ENCODE data around the gene PTPN3. TPM values are rescaled to one million over a fixed set of nuclear protein-coding genes. Genes with fewer than 3 reads are reported as not detected.

PTPN3 gene
- total and polyA plus RNA-seq, 2 experiments from 2014 or later, result 1.4 to 2.6 TPM

DNA sequence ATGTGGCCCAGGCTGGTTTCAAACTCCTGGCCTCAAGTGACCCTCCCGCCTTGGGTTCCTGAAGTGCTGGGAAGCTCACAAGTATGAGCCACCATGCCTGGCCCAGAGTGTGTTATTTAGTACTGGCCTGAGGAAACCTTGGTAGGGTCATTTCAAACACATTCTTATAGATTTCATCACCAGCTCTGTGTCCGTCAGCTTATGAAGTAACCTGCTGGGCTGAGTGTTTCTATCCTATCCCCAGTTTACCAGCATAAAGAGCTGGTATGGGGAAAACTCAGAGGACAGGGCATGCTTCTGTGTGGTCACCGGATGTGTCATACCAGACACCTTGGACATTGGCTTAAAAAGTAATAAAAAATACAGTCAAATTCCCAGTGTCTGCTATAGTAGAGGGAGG, 45.3 kb downstream of the PTPN3 start:
- no peak for DNase-seq (ENCODE audit: low spot score)
- no peak overlapping the region for H2AFZ ChIP-seq
- no peaks in the 10 kb centered on the region for H4K20me1 ChIP-seq (replicated peaks; ENCODE audit: insufficient read depth)
- TF ChIP-seq ZNF331 (CRISPR knock-in tag; IDR thresholded peaks at IDR 0.05; ENCODE audit: low read depth), result no peak
- TF ChIP-seq, protein P1, sequence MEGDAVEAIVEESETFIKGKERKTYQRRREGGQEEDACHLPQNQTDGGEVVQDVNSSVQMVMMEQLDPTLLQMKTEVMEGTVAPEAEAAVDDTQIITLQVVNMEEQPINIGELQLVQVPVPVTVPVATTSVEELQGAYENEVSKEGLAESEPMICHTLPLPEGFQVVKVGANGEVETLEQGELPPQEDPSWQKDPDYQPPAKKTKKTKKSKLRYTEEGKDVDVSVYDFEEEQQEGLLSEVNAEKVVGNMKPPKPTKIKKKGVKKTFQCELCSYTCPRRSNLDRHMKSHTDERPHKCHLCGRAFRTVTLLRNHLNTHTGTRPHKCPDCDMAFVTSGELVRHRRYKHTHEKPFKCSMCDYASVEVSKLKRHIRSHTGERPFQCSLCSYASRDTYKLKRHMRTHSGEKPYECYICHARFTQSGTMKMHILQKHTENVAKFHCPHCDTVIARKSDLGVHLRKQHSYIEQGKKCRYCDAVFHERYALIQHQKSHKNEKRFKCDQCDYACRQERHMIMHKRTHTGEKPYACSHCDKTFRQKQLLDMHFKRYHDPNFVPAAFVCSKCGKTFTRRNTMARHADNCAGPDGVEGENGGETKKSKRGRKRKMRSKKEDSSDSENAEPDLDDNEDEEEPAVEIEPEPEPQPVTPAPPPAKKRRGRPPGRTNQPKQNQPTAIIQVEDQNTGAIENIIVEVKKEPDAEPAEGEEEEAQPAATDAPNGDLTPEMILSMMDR (conservative IDR thresholded peaks at IDR 0.05; ENCODE audit: low read depth in 2 of 2), result no peak
- TF ChIP-seq ZNF114 (CRISPR knock-in tag; IDR thresholded peaks at IDR 0.05), result no peak
- TF ChIP-seq, protein P2, sequence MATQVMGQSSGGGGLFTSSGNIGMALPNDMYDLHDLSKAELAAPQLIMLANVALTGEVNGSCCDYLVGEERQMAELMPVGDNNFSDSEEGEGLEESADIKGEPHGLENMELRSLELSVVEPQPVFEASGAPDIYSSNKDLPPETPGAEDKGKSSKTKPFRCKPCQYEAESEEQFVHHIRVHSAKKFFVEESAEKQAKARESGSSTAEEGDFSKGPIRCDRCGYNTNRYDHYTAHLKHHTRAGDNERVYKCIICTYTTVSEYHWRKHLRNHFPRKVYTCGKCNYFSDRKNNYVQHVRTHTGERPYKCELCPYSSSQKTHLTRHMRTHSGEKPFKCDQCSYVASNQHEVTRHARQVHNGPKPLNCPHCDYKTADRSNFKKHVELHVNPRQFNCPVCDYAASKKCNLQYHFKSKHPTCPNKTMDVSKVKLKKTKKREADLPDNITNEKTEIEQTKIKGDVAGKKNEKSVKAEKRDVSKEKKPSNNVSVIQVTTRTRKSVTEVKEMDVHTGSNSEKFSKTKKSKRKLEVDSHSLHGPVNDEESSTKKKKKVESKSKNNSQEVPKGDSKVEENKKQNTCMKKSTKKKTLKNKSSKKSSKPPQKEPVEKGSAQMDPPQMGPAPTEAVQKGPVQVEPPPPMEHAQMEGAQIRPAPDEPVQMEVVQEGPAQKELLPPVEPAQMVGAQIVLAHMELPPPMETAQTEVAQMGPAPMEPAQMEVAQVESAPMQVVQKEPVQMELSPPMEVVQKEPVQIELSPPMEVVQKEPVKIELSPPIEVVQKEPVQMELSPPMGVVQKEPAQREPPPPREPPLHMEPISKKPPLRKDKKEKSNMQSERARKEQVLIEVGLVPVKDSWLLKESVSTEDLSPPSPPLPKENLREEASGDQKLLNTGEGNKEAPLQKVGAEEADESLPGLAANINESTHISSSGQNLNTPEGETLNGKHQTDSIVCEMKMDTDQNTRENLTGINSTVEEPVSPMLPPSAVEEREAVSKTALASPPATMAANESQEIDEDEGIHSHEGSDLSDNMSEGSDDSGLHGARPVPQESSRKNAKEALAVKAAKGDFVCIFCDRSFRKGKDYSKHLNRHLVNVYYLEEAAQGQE (IDR thresholded peaks at IDR 0.05; ENCODE audit: unreplicated experiment), result no peak
- TF ChIP-seq CREB1 (CRISPR knock-in tag; IDR thresholded peaks at IDR 0.05; ENCODE audit: low read depth), result no peak
- TF ChIP-seq JUNB (IDR thresholded peaks at IDR 0.05; ENCODE audit: unreplicated experiment), result no peak
- TF ChIP-seq EZH2phosphoT487 (IDR thresholded peaks at IDR 0.05; ENCODE audit: unreplicated experiment), result no peak
- no peak for TF ChIP-seq EZH2 (IDR thresholded peaks at IDR 0.05; ENCODE audit: low read depth, unreplicated experiment)
- TF ChIP-seq NANOG (IDR thresholded peaks at IDR 0.05; ENCODE audit: borderline replicate concordance), result no peak
- no peak for TF ChIP-seq POLR2AphosphoS5 (IDR thresholded peaks at IDR 0.05; ENCODE audit: low read depth)
- no peak for TF ChIP-seq STAT1 (IDR thresholded peaks at IDR 0.05; ENCODE audit: unreplicated experiment)
- TF ChIP-seq, protein P3, sequence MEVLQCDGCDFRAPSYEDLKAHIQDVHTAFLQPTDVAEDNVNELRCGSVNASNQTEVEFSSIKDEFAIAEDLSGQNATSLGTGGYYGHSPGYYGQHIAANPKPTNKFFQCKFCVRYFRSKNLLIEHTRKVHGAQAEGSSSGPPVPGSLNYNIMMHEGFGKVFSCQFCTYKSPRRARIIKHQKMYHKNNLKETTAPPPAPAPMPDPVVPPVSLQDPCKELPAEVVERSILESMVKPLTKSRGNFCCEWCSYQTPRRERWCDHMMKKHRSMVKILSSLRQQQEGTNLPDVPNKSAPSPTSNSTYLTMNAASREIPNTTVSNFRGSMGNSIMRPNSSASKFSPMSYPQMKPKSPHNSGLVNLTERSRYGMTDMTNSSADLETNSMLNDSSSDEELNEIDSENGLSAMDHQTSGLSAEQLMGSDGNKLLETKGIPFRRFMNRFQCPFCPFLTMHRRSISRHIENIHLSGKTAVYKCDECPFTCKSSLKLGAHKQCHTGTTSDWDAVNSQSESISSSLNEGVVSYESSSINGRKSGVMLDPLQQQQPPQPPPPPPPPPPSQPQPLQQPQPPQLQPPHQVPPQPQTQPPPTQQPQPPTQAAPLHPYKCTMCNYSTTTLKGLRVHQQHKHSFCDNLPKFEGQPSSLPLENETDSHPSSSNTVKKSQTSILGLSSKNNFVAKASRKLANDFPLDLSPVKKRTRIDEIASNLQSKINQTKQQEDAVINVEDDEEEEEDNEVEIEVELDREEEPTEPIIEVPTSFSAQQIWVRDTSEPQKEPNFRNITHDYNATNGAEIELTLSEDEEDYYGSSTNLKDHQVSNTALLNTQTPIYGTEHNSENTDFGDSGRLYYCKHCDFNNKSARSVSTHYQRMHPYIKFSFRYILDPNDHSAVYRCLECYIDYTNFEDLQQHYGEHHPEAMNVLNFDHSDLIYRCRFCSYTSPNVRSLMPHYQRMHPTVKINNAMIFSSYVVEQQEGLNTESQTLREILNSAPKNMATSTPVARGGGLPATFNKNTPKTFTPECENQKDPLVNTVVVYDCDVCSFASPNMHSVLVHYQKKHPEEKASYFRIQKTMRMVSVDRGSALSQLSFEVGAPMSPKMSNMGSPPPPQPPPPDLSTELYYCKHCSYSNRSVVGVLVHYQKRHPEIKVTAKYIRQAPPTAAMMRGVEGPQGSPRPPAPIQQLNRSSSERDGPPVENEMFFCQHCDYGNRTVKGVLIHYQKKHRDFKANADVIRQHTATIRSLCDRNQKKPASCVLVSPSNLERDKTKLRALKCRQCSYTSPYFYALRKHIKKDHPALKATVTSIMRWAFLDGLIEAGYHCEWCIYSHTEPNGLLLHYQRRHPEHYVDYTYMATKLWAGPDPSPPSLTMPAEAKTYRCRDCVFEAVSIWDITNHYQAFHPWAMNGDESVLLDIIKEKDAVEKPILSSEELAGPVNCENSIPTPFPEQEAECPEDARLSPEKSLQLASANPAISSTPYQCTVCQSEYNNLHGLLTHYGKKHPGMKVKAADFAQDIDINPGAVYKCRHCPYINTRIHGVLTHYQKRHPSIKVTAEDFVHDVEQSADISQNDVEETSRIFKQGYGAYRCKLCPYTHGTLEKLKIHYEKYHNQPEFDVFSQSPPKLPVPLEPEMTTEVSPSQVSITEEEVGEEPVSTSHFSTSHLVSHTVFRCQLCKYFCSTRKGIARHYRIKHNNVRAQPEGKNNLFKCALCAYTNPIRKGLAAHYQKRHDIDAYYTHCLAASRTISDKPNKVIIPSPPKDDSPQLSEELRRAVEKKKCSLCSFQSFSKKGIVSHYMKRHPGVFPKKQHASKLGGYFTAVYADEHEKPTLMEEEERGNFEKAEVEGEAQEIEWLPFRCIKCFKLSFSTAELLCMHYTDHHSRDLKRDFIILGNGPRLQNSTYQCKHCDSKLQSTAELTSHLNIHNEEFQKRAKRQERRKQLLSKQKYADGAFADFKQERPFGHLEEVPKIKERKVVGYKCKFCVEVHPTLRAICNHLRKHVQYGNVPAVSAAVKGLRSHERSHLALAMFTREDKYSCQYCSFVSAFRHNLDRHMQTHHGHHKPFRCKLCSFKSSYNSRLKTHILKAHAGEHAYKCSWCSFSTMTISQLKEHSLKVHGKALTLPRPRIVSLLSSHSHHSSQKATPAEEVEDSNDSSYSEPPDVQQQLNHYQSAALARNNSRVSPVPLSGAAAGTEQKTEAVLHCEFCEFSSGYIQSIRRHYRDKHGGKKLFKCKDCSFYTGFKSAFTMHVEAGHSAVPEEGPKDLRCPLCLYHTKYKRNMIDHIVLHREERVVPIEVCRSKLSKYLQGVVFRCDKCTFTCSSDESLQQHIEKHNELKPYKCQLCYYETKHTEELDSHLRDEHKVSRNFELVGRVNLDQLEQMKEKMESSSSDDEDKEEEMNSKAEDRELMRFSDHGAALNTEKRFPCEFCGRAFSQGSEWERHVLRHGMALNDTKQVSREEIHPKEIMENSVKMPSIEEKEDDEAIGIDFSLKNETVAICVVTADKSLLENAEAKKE (CRISPR knock-in tag; IDR thresholded peaks at IDR 0.05), result no peak
- no peak overlapping the region for H3K4me3 ChIP-seq
- peaks cover 29% of the 10 kb centered on the region for H3K4me1 Mint-ChIP-seq
- no peaks in the 10 kb centered on the region for H3K9me2 ChIP-seq (ENCODE audit: insufficient read depth)
- H3K4me3 Mint-ChIP-seq, result no peak overlapping the region
- no peaks in the 10 kb centered on the region for H3F3A ChIP-seq (replicated peaks; ENCODE audit: low read depth)
- H3K36me3 ChIP-seq (ENCODE audit: insufficient read depth), result no peaks in the 10 kb centered on the region
- H3K27ac Mint-ChIP-seq, result no peak overlapping the region
- peaks cover 23% of the 10 kb centered on the region for H3K4me1 ChIP-seq (ENCODE audit: insufficient read depth)
- H3K27me3 Mint-ChIP-seq (ENCODE audit: insufficient read depth, low read depth, poor library complexity), result no peaks in the 10 kb centered on the region
- H3K79me2 ChIP-seq (replicated peaks; ENCODE audit: insufficient read depth), result no peaks in the 10 kb centered on the region
- no peak overlapping the region for H3K4me2 ChIP-seq
- H3K9me3 Mint-ChIP-seq, result no peaks in the 10 kb centered on the region
- no peak for ATAC-seq
- H3K36me3 Mint-ChIP-seq (ENCODE audit: low read depth), result no peaks in the 10 kb centered on the region
- H3K27me3 ChIP-seq (ENCODE audit: insufficient read depth), result no peaks in the 10 kb centered on the region
- no peak overlapping the region for H3K27ac ChIP-seq (ENCODE audit: low read depth)
